Mammary epithelial cell (primary cell): ENCODE data around the gene MEOX1.

Experiments used
- EZH2 ChIP-seq: IDR thresholded peaks from 2 replicates; pipeline ENCODE4 v1.6.1; 2012; ENCODE audit warnings: low read length, inconsistent platforms, borderline replicate concordance
- TF ChIP-seq, protein P1 (sequence below), 2 donors: IDR thresholded peaks in 1 of 2; conservative IDR thresholded peaks in 1 of 2; 2 replicates each; pipeline ENCODE4 v1.5.1; 2011 to 2012; ENCODE audit warnings: inconsistent platforms in 2 of 2, low read length in 2 of 2, mild to moderate bottlenecking in 2 of 2, control low read depth in 1 of 2, low read depth in 1 of 2; ENCODE audit not compliant: insufficient read depth in 1 of 2; ENCODE audit errors: extremely low read depth in 1 of 2

GRCh38 chr17:43667947-43668348, 6.2 kb upstream of the MEOX1 start:
- no peak for TF ChIP-seq EZH2
- TF ChIP-seq, protein P1, sequence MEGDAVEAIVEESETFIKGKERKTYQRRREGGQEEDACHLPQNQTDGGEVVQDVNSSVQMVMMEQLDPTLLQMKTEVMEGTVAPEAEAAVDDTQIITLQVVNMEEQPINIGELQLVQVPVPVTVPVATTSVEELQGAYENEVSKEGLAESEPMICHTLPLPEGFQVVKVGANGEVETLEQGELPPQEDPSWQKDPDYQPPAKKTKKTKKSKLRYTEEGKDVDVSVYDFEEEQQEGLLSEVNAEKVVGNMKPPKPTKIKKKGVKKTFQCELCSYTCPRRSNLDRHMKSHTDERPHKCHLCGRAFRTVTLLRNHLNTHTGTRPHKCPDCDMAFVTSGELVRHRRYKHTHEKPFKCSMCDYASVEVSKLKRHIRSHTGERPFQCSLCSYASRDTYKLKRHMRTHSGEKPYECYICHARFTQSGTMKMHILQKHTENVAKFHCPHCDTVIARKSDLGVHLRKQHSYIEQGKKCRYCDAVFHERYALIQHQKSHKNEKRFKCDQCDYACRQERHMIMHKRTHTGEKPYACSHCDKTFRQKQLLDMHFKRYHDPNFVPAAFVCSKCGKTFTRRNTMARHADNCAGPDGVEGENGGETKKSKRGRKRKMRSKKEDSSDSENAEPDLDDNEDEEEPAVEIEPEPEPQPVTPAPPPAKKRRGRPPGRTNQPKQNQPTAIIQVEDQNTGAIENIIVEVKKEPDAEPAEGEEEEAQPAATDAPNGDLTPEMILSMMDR (conservative IDR thresholded peaks at IDR 0.05 in 1 of 2, IDR thresholded peaks at IDR 0.05 in 1 of 2; ENCODE audit: extremely low read depth in 1 of 2, insufficient read depth in 1 of 2, low read depth in 1 of 2, low read length in 2 of 2): no peak
